Measurements from ENCODE around the gene MTSS2. TPM values are rescaled to one million over a fixed set of nuclear protein-coding genes. Genes with fewer than 3 reads are reported as not detected.

Gene MTSS2
- total and polyA plus RNA-seq, 2 experiments from 2014 or later = 12.4 to 82.3 TPM

- Histone ChIP-seq H3K27ac (no peak overlapping the region), H3K36me3 (peaks cover 27% of the 10 kb centered on the region), H3K9me3 (ENCODE audit: low read depth) (no peaks in the 10 kb centered on the region), H3K4me1 (ENCODE audit: low read depth) (peaks cover 9% of the 10 kb centered on the region), H3K4me3 (no peak overlapping the region), H3K27me3 (no peaks in the 10 kb centered on the region)
- no peak for DNase-seq (ENCODE audit: low read depth in 1 of 2, low spot score in 1 of 2)
- TF ChIP-seq CTCF (IDR thresholded peaks at IDR 0.05; ENCODE audit: low read depth, low read length) = no peak
These were observed 4.2 kb downstream of the MTSS2 start for GRCh38 chr16:70681382-70682238.

GRCh38 chr16:70680495-70681381 lies 5.1 kb downstream of the MTSS2 start:
- Histone ChIP-seq H3K9me3 (ENCODE audit: low read depth) (no peaks in the 10 kb centered on the region), H3K36me3 (peaks cover 34% of the 10 kb centered on the region), H3K4me3 (no peak overlapping the region), H3K27ac (no peak overlapping the region), H3K4me1 (ENCODE audit: low read depth) (peaks cover 7% of the 10 kb centered on the region), H3K27me3 (no peaks in the 10 kb centered on the region)
- no peak for TF ChIP-seq CTCF (IDR thresholded peaks at IDR 0.05; ENCODE audit: low read depth, low read length)
- no peak for DNase-seq (ENCODE audit: low read depth in 1 of 2, low spot score in 1 of 2)

- peaks cover 7% of the 10 kb centered on the region for H3K4me1 ChIP-seq (ENCODE audit: low read depth)
- no peak overlapping the region for H3K4me3 ChIP-seq
- peak; percentile 37 for TF ChIP-seq CTCF (IDR thresholded peaks at IDR 0.05; ENCODE audit: low read depth, low read length)
- DNase-seq (ENCODE audit: low read depth in 1 of 2, low spot score in 1 of 2) = peak; percentile 37 to 65
- peaks cover 41% of the 10 kb centered on the region for H3K36me3 ChIP-seq
- no peaks in the 10 kb centered on the region for H3K27me3 ChIP-seq
- no peaks in the 10 kb centered on the region for H3K9me3 ChIP-seq (ENCODE audit: low read depth)
- no peak overlapping the region for H3K27ac ChIP-seq
These were observed 6.0 kb downstream of the MTSS2 start for GRCh38 chr16:70679671-70680494.

- Histone ChIP-seq H3K27ac (no peak overlapping the region), H3K27me3 (no peaks in the 10 kb centered on the region), H3K4me1 (ENCODE audit: low read depth) (no peaks in the 10 kb centered on the region), H3K4me3 (no peak overlapping the region), H3K9me3 (ENCODE audit: low read depth) (no peaks in the 10 kb centered on the region), H3K36me3 (peaks cover 48% of the 10 kb centered on the region)
- no peak for TF ChIP-seq CTCF (IDR thresholded peaks at IDR 0.05; ENCODE audit: low read depth, low read length)
- no peak for DNase-seq (ENCODE audit: low read depth in 1 of 2, low spot score in 1 of 2)
These were observed 6.8 kb downstream of the MTSS2 start for GRCh38 chr16:70678898-70679670.

All from cardiac muscle cell (in vitro differentiated cells and primary cell).